ENCODE results near the gene EYA2. TPM values are rescaled to one million over a fixed set of nuclear protein-coding genes. Genes with fewer than 3 reads are reported as not detected.

Gene EYA2
- total RNA-seq, 1 donor from 2014 or later = 8.1 TPM

DNA sequence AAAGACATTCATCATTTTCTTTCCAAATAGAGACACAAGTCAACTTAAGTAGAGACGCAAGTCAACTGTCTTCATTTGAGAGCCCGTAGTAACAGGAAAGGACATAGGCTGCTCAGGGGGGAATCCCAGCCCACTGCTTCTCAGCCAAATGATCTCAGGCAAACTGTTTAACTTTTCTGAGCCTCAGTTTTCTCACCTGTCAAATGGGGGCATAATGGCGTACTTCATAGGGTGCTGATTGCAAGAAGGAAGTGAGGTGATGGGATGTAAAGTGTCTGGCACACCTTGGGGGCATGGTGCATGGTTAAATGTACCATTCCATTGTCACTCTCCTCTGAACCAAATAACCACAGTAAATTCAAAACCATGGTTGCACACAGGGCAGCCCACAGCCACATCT lies 96.5 kb downstream of the EYA2 start:
- Mint-ChIP-seq H3K4me1 (ENCODE audit: unreplicated experiment) (peaks cover 23% of the 10 kb centered on the region), H3K4me3 (no peak overlapping the region), H3K27me3 (peaks cover 8% of the 10 kb centered on the region), H3K36me3 (no peaks in the 10 kb centered on the region), H3K9me3 (peaks cover 7% of the 10 kb centered on the region), H3K27ac (peak overlapping the region; percentile 91)
- no peak for DNase-seq (ENCODE audit: extremely low spot score, unreplicated experiment)
- TF ChIP-seq, protein P1, sequence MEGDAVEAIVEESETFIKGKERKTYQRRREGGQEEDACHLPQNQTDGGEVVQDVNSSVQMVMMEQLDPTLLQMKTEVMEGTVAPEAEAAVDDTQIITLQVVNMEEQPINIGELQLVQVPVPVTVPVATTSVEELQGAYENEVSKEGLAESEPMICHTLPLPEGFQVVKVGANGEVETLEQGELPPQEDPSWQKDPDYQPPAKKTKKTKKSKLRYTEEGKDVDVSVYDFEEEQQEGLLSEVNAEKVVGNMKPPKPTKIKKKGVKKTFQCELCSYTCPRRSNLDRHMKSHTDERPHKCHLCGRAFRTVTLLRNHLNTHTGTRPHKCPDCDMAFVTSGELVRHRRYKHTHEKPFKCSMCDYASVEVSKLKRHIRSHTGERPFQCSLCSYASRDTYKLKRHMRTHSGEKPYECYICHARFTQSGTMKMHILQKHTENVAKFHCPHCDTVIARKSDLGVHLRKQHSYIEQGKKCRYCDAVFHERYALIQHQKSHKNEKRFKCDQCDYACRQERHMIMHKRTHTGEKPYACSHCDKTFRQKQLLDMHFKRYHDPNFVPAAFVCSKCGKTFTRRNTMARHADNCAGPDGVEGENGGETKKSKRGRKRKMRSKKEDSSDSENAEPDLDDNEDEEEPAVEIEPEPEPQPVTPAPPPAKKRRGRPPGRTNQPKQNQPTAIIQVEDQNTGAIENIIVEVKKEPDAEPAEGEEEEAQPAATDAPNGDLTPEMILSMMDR (conservative IDR thresholded peaks at IDR 0.05) = no peak

DNA sequence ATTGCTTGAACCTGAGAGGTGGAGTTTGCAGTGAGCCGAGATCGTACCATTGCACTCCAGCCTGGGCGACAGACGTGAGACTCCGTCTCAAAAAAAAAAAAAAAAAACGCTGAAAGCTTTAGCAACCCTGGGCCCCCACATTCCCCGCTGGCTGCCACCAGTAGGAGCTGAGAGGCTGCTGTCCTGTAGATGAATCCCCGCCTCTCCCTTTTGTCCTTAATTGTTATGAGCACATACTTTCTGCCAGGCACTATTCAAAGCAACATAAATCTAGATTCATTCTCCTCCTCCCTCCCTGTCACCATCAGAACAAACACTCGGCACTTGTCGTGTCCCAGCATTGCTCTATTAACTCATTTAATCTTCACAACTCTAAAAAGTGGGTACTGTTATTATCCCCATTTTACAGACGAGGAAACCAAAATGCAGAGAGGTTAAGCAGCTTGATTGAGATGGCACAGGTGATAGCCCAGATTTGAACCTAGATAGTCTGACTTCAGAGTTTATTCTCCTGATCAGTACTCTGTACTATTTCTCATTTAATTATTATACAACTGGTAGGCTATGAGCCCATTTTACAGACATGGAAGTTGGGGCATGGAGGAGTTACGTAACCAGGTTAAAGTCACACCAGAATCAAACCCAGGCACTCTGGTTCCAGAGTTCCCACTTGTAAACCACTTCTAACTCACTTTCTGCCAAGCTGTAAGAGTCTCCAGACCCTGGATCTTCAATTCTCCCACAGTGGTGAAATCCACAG lies 97.4 kb downstream of the EYA2 start:
- peak overlapping the region; percentile 41 for H3K27ac Mint-ChIP-seq
- H3K4me1 Mint-ChIP-seq (ENCODE audit: unreplicated experiment) = peaks cover 23% of the 10 kb centered on the region
- H3K27me3 Mint-ChIP-seq = peaks cover 8% of the 10 kb centered on the region
- H3K4me3 Mint-ChIP-seq = peak overlapping the region; percentile 17
- TF ChIP-seq, protein P1 (conservative IDR thresholded peaks at IDR 0.05) = no peak
- no peak for DNase-seq (ENCODE audit: extremely low spot score, unreplicated experiment)
- no peaks in the 10 kb centered on the region for H3K36me3 Mint-ChIP-seq
- H3K9me3 Mint-ChIP-seq = peaks cover 7% of the 10 kb centered on the region

DNA sequence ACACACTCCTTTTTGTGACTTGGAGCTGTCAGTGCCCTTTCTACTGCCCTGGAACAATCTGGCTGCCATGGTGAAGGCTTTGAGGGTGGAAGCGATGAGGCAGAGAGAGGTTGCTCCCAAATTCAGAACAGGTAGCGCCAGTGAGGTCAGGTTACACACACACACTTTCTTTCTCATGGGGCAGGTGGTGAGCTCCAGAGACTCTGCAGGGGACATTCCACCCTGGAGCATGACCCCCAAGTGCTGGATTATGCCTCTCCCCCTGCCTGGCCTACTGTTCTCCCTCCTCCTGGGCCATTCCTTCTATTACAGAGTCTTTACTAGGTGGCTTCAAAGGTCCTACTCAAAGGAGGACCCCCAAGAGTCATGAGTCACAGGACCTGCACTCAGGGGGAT lies 98.0 kb downstream of the EYA2 start:
- H3K36me3 Mint-ChIP-seq = no peaks in the 10 kb centered on the region

DNA sequence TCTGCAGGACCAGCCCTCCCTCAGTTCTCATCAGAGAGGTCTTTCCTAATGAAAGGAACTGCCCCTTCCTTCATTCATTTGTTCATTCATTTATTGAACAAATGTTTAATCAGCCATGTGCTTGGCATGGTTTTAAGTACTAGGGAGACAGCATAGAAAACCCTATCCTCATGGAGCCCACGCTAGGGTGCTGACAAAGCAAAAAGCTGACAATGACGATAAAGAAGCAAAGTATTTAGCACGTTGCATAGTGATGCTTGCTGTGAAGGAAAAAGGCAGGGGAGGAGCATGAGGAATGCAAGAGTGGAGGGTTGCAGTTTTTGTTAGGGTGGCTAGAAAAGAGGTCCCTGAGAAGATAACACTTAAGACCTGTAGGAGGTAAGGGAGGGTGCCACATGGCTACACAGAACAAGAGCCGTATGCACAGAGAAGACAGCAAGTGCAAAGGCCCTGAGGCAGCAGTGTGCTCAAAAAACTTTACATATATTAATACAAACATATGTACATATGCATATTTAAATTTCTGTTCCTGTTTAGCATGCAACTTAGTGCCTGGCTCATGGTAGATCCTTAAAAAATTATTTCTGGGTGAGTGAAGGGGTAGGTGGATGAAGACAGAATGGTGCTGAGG lies 98.9 kb downstream of the EYA2 start:
- Mint-ChIP-seq H3K36me3 (no peaks in the 10 kb centered on the region), H3K4me1 (ENCODE audit: unreplicated experiment) (peaks cover 29% of the 10 kb centered on the region), H3K9me3 (peaks cover 7% of the 10 kb centered on the region), H3K4me3 (no peak overlapping the region), H3K27ac (peak overlapping the region; percentile 86), H3K27me3 (peaks cover 14% of the 10 kb centered on the region)
- TF ChIP-seq, protein P1 (conservative IDR thresholded peaks at IDR 0.05) = no peak
- no peak for DNase-seq (ENCODE audit: extremely low spot score, unreplicated experiment)

More for the DNA sequence above, 98.0 kb downstream of the EYA2 start:
- Mint-ChIP-seq H3K4me3 (no peak overlapping the region), H3K27me3 (peaks cover 8% of the 10 kb centered on the region), H3K27ac (no peak overlapping the region), H3K4me1 (ENCODE audit: unreplicated experiment) (peaks cover 23% of the 10 kb centered on the region), H3K9me3 (peaks cover 7% of the 10 kb centered on the region)
- DNase-seq (ENCODE audit: extremely low spot score, unreplicated experiment) = no peak
- TF ChIP-seq, protein P1 (conservative IDR thresholded peaks at IDR 0.05) = no peak

DNA sequence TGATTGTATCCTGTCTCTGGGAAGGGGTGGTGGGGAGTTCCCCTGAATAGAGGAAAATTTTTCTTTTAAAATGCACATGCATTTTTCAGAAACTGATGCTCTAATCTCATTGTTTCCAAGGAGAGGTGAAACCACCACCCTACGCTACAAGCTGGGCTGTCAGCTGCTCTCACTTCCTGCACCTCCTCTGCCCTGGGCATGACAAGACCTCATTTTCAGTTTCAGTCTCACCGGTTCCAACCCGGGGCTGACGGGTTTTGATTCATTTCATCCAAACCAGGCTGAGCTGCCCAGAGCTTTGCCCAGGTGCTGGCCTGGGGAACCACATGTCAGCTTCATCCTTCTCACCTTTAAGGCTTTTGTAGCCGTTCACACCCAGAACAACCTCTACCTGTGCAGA lies 99.7 kb downstream of the EYA2 start:
- H3K4me3 Mint-ChIP-seq = no peak overlapping the region
- peaks cover 32% of the 10 kb centered on the region for H3K4me1 Mint-ChIP-seq (ENCODE audit: unreplicated experiment)
- DNase-seq (ENCODE audit: extremely low spot score, unreplicated experiment) = no peak
- peaks cover 18% of the 10 kb centered on the region for H3K27me3 Mint-ChIP-seq
- TF ChIP-seq, protein P1 (conservative IDR thresholded peaks at IDR 0.05) = no peak
- peaks cover 7% of the 10 kb centered on the region for H3K9me3 Mint-ChIP-seq
- H3K36me3 Mint-ChIP-seq = no peaks in the 10 kb centered on the region
- peak overlapping the region; percentile 86 for H3K27ac Mint-ChIP-seq

Measured in type B pancreatic cell (in vitro differentiated cells).